Panc1 (cell line): ENCODE measurements around the gene POLR3E.

ENCODE experiments used
- CTCF ChIP-seq: fragments of 450-650 bp; IDR thresholded peaks from 2 replicates; pipeline ENCODE4 v1.5.1; 2017; ENCODE audit warnings: mild to moderate bottlenecking
- POLR2AphosphoS5 ChIP-seq: IDR thresholded peaks from 2 replicates; pipeline ENCODE4 v1.6.1; 2012; ENCODE audit warnings: mild to moderate bottlenecking, low read depth, low read length, moderate library complexity
- REST ChIP-seq, 2 experiments: IDR thresholded peaks; 2 replicates each; pipeline ENCODE4 v1.6.1; 2011 to 2012; ENCODE audit warnings: low read depth in 2 of 2, control low read depth in 1 of 2, low read length in 1 of 2, mild to moderate bottlenecking in 1 of 2, moderate library complexity in 1 of 2; ENCODE audit not compliant: insufficient read depth in 1 of 2
- SIN3A ChIP-seq: IDR thresholded peaks from 2 replicates; pipeline ENCODE4 v1.6.1; 2012; ENCODE audit warnings: low read depth, mild to moderate bottlenecking, low read length, moderate library complexity, borderline replicate concordance; ENCODE audit not compliant: insufficient read depth
- TCF7L2 ChIP-seq: IDR thresholded peaks from 2 replicates; pipeline ENCODE4 v1.6.1; 2011; ENCODE audit warnings: mild to moderate bottlenecking, low read depth, low read length, inconsistent platforms

GRCh38 chr16:22327446-22327775, 30.2 kb downstream of the POLR3E start:
- TF ChIP-seq CTCF, result no peak
- TF ChIP-seq REST (IDR thresholded peaks at IDR 0.05; ENCODE audit: insufficient read depth in 1 of 2, low read depth in 2 of 2, low read length in 1 of 2), result no peak
- no peak for TF ChIP-seq POLR2AphosphoS5
- no peak for TF ChIP-seq SIN3A
- TF ChIP-seq TCF7L2, result no peak
